ENCODE data around the gene NT5DC2. TPM values are rescaled to one million over a fixed set of nuclear protein-coding genes. Genes with fewer than 3 reads are reported as not detected.

The NT5DC2 gene
- total RNA-seq, 2 donors from 2014 or later, result 70.8 to 117 TPM

DNA sequence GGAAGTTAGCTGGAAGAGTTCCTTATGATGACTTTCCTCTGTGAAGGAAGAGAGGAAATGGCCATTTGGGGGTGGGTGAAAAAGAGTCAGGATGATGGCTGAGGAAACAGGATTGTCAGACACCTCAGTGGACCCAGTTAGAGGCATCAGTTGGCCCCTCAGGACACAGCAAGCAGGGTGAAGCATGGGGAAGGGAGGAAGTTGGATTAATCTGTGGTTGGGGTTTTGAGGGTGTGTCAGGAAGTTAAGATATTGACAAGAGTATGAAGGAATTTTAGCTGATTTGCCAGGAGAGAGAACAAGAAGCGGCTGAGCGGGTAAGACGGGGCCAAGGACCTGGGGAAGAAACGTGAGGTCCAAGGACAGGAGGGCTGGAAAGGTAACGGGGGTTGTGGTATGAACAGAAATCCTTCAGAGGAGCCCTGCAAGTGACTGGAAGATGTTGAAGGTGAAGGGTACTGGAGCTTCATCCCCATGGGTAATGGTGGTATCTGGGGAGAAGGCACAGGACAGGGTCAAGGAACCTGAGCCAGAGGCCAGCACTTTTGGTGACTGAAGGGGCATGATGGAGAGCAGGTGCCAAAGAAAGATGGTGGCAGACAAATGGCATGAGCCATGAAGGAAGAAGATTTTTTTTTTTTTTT is 5.5 kb upstream of the NT5DC2 start:
- TF ChIP-seq POLR2AphosphoS5 (IDR thresholded peaks at IDR 0.05), result no peak
- no peak for TF ChIP-seq POLR2A (IDR thresholded peaks at IDR 0.05)
- TF ChIP-seq, protein P1, sequence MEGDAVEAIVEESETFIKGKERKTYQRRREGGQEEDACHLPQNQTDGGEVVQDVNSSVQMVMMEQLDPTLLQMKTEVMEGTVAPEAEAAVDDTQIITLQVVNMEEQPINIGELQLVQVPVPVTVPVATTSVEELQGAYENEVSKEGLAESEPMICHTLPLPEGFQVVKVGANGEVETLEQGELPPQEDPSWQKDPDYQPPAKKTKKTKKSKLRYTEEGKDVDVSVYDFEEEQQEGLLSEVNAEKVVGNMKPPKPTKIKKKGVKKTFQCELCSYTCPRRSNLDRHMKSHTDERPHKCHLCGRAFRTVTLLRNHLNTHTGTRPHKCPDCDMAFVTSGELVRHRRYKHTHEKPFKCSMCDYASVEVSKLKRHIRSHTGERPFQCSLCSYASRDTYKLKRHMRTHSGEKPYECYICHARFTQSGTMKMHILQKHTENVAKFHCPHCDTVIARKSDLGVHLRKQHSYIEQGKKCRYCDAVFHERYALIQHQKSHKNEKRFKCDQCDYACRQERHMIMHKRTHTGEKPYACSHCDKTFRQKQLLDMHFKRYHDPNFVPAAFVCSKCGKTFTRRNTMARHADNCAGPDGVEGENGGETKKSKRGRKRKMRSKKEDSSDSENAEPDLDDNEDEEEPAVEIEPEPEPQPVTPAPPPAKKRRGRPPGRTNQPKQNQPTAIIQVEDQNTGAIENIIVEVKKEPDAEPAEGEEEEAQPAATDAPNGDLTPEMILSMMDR (IDR thresholded peaks at IDR 0.05), result no peak
- H3K27ac ChIP-seq, result peak overlapping the region in 1 of 2 donors; percentile 9
- 79% methylated on average over 5 of the region's 5 CpGs for WGBS
- intact Hi-C loops (cut with DNase I), result loop anchor here (10.0 kb wide), 1 partner anchor 146 kb away; the partner anchor contains the start of genes GNL3 and PBRM1
- H3K9me3 ChIP-seq, result no peaks in the 10 kb centered on the region
- H3K4me1 ChIP-seq (replicated peaks), result peaks cover 23% of the 10 kb centered on the region
- no peak for DNase-seq (ENCODE audit: low spot score)
- H3K4me3 ChIP-seq, result no peak overlapping the region
- H3K27me3 ChIP-seq (replicated peaks; ENCODE audit: insufficient read depth), result no peaks in the 10 kb centered on the region
- no peaks in the 10 kb centered on the region for H3K36me3 ChIP-seq

DNA sequence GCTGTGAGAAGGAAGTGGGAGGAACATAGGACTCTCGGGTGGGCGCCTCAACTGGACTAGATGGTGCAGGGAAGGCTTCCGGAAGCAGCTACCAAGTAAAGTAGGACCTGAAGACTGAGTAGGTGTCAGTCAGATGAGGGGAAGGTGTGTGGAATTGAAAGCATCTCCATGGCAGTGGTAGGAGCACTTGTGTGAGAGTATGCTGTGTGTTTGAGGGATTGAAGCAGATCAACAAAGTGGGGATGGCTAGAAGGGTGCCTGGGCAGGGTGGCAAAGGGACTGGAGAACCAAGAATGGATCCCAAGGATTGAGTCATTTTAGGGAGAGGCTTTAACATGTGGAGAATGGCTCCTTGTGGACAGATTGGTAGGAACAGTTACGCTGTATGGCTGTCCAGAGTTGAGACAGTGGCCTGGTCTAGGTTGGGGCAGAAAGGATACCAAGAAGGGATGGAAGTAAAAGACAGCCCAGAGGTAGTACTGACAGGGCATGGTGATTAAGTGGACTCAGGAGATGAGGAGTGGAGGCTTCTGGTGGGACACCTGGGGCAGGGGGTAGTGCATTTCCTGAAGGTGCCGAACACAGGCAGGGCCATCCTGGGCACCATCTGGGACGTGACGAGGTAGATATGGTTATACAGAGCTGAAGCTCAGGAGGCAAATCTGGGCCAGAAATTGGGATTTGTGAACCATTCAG is 4.2 kb upstream of the NT5DC2 start:
- Histone ChIP-seq H3K9me3 (no peaks in the 10 kb centered on the region), H3K4me3 (peak overlapping the region; percentile 52 to 55), H3K27me3 (replicated peaks; ENCODE audit: insufficient read depth) (no peaks in the 10 kb centered on the region), H3K27ac (peak overlapping the region; percentile 58 to 74), H3K4me1 (replicated peaks) (peaks cover 23% of the 10 kb centered on the region), H3K36me3 (no peaks in the 10 kb centered on the region)
- intact Hi-C loops (cut with DNase I), result loop anchor here (10.0 kb wide), 1 partner anchor 147 kb away; the partner anchor contains the start of genes GNL3 and PBRM1
- DNase-seq (ENCODE audit: low spot score), result no peak
- TF ChIP-seq, protein P1 (IDR thresholded peaks at IDR 0.05), result no peak
- TF ChIP-seq POLR2AphosphoS5 (IDR thresholded peaks at IDR 0.05), result no peak
- TF ChIP-seq POLR2A (IDR thresholded peaks at IDR 0.05), result no peak
- 64% methylated on average over 7 of the region's 7 CpGs for WGBS

DNA sequence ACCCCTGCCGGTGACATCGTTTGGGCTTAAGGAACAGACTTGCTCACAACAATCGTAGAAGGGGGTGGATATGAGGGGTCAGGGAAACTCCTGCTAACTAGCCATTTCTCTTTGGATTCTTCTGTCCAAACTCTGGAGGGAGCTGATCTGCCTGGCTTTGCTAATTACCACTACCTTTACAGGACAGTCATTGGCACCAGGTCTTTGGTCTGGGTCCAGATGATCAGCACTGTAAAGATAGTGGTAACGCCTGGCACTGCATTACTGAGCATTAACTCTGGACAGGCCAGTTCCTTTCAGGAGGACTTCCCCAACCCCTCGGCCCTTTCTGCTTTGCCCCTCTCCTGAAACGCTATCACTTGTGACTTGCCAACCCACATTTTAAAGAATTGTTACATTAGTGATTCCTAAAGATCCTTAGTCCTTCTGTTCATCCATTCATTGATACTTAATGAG is 3.5 kb upstream of the NT5DC2 start:
- intact Hi-C loops (cut with DNase I), result loop anchor here (10.0 kb wide), 1 partner anchor 148 kb away; the partner anchor contains the start of genes GNL3 and PBRM1
- H3K9me3 ChIP-seq, result no peaks in the 10 kb centered on the region
- TF ChIP-seq, protein P1 (IDR thresholded peaks at IDR 0.05), result peak in 1 of 4 experiments; percentile 11
- no peak for TF ChIP-seq POLR2AphosphoS5 (IDR thresholded peaks at IDR 0.05)
- TF ChIP-seq POLR2A (IDR thresholded peaks at IDR 0.05), result no peak
- DNase-seq (ENCODE audit: low spot score), result no peak
- no peaks in the 10 kb centered on the region for H3K36me3 ChIP-seq
- H3K4me3 ChIP-seq, result peak overlapping the region; percentile 52 to 55
- H3K27me3 ChIP-seq (replicated peaks; ENCODE audit: insufficient read depth), result no peaks in the 10 kb centered on the region
- H3K4me1 ChIP-seq (replicated peaks), result peaks cover 23% of the 10 kb centered on the region
- H3K27ac ChIP-seq, result peak overlapping the region; percentile 58 to 74
- under 1% methylated on average over 6 of the region's 6 CpGs for WGBS

DNA sequence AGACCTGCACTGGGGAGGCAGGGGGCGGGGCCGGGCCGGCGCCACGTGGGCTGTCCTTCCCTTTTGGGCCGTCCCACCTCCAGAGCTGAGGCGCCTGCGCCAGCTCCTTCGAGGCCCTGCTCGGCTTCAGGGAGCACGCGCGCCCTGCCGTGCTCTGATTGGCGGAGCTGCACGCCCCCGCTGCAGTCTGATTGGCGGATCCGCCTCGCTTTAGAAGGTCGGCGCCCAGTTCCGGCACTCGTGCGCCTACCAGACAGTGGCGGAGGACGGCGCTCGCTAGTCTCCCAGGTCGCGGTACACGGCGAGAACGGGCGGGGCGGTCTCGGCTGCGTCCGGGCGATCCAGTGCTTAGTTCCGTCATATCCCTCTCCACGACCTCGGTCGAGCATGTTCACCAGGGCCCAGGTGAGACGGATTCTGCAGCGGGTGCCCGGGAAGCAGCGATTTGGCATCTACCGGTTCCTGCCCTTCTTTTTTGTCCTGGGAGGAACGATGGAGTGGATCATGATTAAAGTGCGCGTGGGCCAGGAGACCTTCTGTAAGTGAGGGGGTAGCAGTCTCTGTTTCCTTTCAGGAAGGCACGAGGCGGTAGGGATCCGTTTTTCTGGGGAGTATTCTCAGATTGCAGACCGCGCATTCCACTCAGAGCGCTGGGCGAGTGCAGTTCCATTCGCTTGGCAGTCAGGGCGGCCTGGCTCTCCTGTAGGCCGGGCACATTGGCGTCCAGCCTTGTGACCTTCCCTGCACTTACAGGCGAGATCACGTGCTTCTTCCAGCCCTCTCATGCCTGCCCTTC is 2.9 kb upstream of the NT5DC2 start, which contains the start of gene UQCC5:
UQCC5 (plus strand) TSS at position 237 of the 796 bp plus-strand sequence; CDS start at position 388, 151 bp downstream.
- H3K36me3 ChIP-seq, result no peaks in the 10 kb centered on the region
- WGBS, result under 1% methylated on average over 62 of the region's 65 CpGs
- H3K4me3 ChIP-seq, result peak within 1 kb of the TSS; percentile 52 to 55
- peaks cover 23% of the 10 kb centered on the region for H3K4me1 ChIP-seq (replicated peaks)
- TF ChIP-seq, protein P1 (IDR thresholded peaks at IDR 0.05), result peak in 2 of 4 experiments; percentile 10 to 41
- TF ChIP-seq POLR2A (IDR thresholded peaks at IDR 0.05) (peak; percentile 99), POLR2AphosphoS5 (IDR thresholded peaks at IDR 0.05) (peak; percentile 100)
- H3K27ac ChIP-seq, result peak within 1 kb of the TSS; percentile 58 to 80
- no peaks in the 10 kb centered on the region for H3K27me3 ChIP-seq (replicated peaks; ENCODE audit: insufficient read depth)
- H3K9me3 ChIP-seq, result no peaks in the 10 kb centered on the region
- intact Hi-C loops (cut with DNase I), result loop anchor here (10.0 kb wide), 1 partner anchor 148 kb away; the partner anchor contains the start of genes GNL3 and PBRM1
- peak; percentile 98 for DNase-seq (ENCODE audit: low spot score)
